Measurements from ENCODE around the gene NUP37.

Gene NUP37

DNA sequence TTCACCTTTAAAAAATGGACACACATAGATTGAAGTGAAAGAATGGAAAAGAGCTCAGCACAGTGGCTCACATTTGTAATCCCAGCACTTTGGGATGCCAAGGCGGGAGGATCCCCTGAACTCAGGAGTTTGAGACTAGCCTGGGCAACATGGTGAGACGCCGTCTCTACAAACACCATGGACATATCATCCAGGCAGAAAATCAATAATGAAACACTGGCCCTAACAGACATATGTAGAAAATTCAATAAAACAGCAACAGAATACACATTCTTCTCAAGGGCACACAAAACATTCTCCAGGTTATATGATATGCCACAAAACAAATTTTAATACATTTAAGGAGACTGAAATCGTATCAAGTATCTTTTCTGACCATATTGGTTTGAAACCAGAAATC lies 65.6 kb downstream of the NUP37 start:
- no peak overlapping the region for H3K27ac ChIP-seq
- TF ChIP-seq, protein P1, sequence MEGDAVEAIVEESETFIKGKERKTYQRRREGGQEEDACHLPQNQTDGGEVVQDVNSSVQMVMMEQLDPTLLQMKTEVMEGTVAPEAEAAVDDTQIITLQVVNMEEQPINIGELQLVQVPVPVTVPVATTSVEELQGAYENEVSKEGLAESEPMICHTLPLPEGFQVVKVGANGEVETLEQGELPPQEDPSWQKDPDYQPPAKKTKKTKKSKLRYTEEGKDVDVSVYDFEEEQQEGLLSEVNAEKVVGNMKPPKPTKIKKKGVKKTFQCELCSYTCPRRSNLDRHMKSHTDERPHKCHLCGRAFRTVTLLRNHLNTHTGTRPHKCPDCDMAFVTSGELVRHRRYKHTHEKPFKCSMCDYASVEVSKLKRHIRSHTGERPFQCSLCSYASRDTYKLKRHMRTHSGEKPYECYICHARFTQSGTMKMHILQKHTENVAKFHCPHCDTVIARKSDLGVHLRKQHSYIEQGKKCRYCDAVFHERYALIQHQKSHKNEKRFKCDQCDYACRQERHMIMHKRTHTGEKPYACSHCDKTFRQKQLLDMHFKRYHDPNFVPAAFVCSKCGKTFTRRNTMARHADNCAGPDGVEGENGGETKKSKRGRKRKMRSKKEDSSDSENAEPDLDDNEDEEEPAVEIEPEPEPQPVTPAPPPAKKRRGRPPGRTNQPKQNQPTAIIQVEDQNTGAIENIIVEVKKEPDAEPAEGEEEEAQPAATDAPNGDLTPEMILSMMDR (conservative IDR thresholded peaks at IDR 0.05), result no peak
- TF ChIP-seq ZFX (IDR thresholded peaks at IDR 0.05), result no peak

DNA sequence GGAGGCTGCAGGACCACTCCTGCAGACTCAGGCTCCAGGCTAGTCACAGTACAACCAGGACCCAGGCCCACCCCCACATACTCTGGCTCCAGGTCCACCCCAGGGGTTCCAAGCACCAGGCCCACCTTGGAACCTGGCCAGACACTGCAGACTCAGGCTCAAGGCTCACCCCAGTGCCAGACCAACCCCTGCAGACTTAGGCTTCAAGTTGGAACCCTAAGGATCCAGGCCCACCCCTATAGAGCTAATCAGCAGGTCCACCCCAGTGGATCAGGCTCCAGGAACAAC lies 66.9 kb downstream of the NUP37 start:
- peak overlapping the region; percentile 48; the same call in 1 of the 2 replicates for H3K27ac ChIP-seq
- TF ChIP-seq, protein P1 (conservative IDR thresholded peaks at IDR 0.05), result no peak
- no peak for TF ChIP-seq ZFX (IDR thresholded peaks at IDR 0.05)

- TF ChIP-seq, protein P1 (conservative IDR thresholded peaks at IDR 0.05), result no peak
- no peak for TF ChIP-seq ZFX (IDR thresholded peaks at IDR 0.05)
- peak overlapping the region; percentile 48 for H3K27ac ChIP-seq
Measured at GRCh38 chr12:102052192-102053061, 67.5 kb downstream of the NUP37 start.

- TF ChIP-seq, protein P1 (conservative IDR thresholded peaks at IDR 0.05), result no peak
- TF ChIP-seq ZFX (IDR thresholded peaks at IDR 0.05), result no peak
- no peak overlapping the region for H3K27ac ChIP-seq
Measured at GRCh38 chr12:102051431-102051965, 68.4 kb downstream of the NUP37 start.

- TF ChIP-seq, protein P1 (conservative IDR thresholded peaks at IDR 0.05), result no peak
- TF ChIP-seq ZFX (IDR thresholded peaks at IDR 0.05), result no peak
- peak overlapping the region; percentile 36; the same call in 1 of the 2 replicates for H3K27ac ChIP-seq
Measured at GRCh38 chr12:102050660-102051430, 69.1 kb downstream of the NUP37 start.

DNA sequence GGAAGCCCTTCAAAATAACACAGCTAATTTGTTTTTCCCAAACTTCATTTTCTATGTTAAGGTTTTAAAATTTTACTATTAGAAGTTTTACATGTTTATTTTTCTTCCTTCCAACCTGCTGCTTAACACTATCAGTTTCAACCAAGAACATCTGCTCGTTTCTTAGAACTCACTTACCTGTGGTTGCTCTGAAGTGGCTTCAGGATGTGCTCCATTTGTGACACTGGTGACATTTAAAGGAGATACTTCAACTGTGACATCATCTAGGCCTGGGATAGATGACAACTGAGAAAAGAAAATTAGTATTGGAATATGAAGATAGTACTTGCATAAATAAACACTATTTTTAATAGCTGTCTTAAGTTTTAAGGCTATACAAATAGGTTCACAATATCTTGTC lies 76.0 kb downstream of the NUP37 start:
- no peak overlapping the region for H3K27ac ChIP-seq
- TF ChIP-seq, protein P1 (conservative IDR thresholded peaks at IDR 0.05), result no peak
- TF ChIP-seq ZFX (IDR thresholded peaks at IDR 0.05), result no peak

All from C4-2B (cell line).